ENCODE measurements around the gene CDSN. TPM values are rescaled to one million over a fixed set of nuclear protein-coding genes. Genes with fewer than 3 reads are reported as not detected.

The CDSN gene
- total RNA-seq, 1 experiment from 2014 or later: 0.16 TPM

DNA sequence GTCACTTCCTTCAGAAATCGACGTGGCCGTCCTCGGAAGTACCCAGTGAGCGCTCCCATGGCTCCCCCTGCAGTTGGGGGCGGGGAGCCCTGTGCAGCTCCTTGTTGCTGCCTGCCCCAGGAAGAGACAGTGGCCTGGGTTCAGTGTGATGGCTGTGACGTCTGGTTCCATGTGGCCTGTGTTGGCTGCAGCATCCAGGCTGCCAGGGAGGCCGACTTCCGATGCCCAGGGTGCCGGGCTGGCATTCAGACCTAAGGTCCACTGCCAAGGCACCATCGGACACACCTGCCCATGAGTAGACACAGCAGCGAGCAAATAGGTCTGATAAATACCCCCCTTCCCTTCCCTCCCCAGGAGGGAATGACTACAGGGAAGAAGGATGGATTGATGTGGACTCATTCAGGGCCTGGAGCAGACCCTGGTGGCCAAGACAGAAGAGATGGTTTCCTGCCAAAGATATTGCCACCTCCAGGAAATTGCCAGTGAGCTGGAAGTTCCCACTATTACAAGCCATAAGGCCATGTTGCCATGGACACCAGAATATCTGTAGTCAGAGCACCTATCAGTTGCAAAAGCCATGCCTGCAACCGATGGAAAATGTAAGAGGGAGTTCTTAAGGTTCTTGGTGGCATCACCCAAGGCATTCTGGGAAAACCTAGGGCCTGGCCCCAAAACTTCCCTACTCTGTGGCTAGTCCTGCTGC lies 42.4 kb upstream of the CDSN start:
- ChIA-PET CTCF (interaction anchor here (0.5 to 0.7 kb wide), 3 partner anchors 12 to 204 kb away, joined by 3 to 4 read pairs (median 3); no protein-coding TSS in a partner anchor), POLR2A (no interaction called here)
- H3K27me3 Mint-ChIP-seq (ENCODE audit: insufficient read depth, unreplicated experiment): no peaks in the 10 kb centered on the region
- no peak for DNase-seq (ENCODE audit: unreplicated experiment)
- BruUV-seq (replicated peaks): no TSS peak
- H3K9me3 Mint-ChIP-seq (ENCODE audit: unreplicated experiment): no peaks in the 10 kb centered on the region
- intact Hi-C loops (cut with micrococcal nuclease): no loop called here
- TF ChIP-seq, protein P1, sequence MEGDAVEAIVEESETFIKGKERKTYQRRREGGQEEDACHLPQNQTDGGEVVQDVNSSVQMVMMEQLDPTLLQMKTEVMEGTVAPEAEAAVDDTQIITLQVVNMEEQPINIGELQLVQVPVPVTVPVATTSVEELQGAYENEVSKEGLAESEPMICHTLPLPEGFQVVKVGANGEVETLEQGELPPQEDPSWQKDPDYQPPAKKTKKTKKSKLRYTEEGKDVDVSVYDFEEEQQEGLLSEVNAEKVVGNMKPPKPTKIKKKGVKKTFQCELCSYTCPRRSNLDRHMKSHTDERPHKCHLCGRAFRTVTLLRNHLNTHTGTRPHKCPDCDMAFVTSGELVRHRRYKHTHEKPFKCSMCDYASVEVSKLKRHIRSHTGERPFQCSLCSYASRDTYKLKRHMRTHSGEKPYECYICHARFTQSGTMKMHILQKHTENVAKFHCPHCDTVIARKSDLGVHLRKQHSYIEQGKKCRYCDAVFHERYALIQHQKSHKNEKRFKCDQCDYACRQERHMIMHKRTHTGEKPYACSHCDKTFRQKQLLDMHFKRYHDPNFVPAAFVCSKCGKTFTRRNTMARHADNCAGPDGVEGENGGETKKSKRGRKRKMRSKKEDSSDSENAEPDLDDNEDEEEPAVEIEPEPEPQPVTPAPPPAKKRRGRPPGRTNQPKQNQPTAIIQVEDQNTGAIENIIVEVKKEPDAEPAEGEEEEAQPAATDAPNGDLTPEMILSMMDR (IDR thresholded peaks at IDR 0.05; ENCODE audit: unreplicated experiment): no peak
- H3K36me3 Mint-ChIP-seq (ENCODE audit: insufficient read depth, unreplicated experiment): peaks cover 18% of the 10 kb centered on the region
- H3K27ac Mint-ChIP-seq (ENCODE audit: low read depth, unreplicated experiment): peak overlapping the region; percentile 51
- H3K4me1 Mint-ChIP-seq (ENCODE audit: insufficient read depth, unreplicated experiment): peaks cover 20% of the 10 kb centered on the region
- H3K4me3 Mint-ChIP-seq (ENCODE audit: unreplicated experiment): no peak overlapping the region

GRCh38 chr6:31161216-31162126 lies 41.2 kb upstream of the CDSN start:
- Mint-ChIP-seq H3K27me3 (ENCODE audit: insufficient read depth, unreplicated experiment) (no peaks in the 10 kb centered on the region), H3K9me3 (ENCODE audit: unreplicated experiment) (no peaks in the 10 kb centered on the region), H3K4me1 (ENCODE audit: insufficient read depth, unreplicated experiment) (peaks cover 22% of the 10 kb centered on the region), H3K4me3 (ENCODE audit: unreplicated experiment) (no peak overlapping the region), H3K27ac (ENCODE audit: low read depth, unreplicated experiment) (peak overlapping the region; percentile 16), H3K36me3 (ENCODE audit: insufficient read depth, unreplicated experiment) (peaks cover 20% of the 10 kb centered on the region)
- DNase-seq (ENCODE audit: unreplicated experiment): no peak
- POLR2A ChIA-PET: interaction anchor here (0.6 to 1.4 kb wide), 3 partner anchors 22 to 395 kb away, joined by 3 read pairs; no protein-coding TSS in a partner anchor
- BruUV-seq (replicated peaks): no TSS peak
- CTCF ChIA-PET: interaction anchor here (0.6 to 1.0 kb wide), 4 partner anchors 14 to 1084 kb away, joined by 3 to 7 read pairs (median 4); no protein-coding TSS in a partner anchor
- intact Hi-C loops (cut with micrococcal nuclease): no loop called here
- TF ChIP-seq, protein P1 (IDR thresholded peaks at IDR 0.05; ENCODE audit: unreplicated experiment): no peak

- Mint-ChIP-seq H3K4me3 (ENCODE audit: unreplicated experiment) (peak overlapping the region; percentile 88), H3K27ac (ENCODE audit: low read depth, unreplicated experiment) (peak overlapping the region; percentile 92), H3K4me1 (ENCODE audit: insufficient read depth, unreplicated experiment) (peaks cover 22% of the 10 kb centered on the region), H3K36me3 (ENCODE audit: insufficient read depth, unreplicated experiment) (peaks cover 25% of the 10 kb centered on the region), H3K27me3 (ENCODE audit: insufficient read depth, unreplicated experiment) (no peaks in the 10 kb centered on the region), H3K9me3 (ENCODE audit: unreplicated experiment) (no peaks in the 10 kb centered on the region)
- peak; percentile 6 for DNase-seq (ENCODE audit: unreplicated experiment)
- intact Hi-C loops (cut with micrococcal nuclease): no loop called here
- BruUV-seq (replicated peaks): TSS peak; percentile 35
- CTCF ChIA-PET: interaction anchor here (0.6 to 1.5 kb wide), 6 partner anchors 30 to 644 kb away, joined by 3 to 4 read pairs (median 3); no protein-coding TSS in a partner anchor
- TF ChIP-seq, protein P1 (IDR thresholded peaks at IDR 0.05; ENCODE audit: unreplicated experiment): no peak
- POLR2A ChIA-PET: interaction anchor here (0.6 to 2.0 kb wide), 14 partner anchors 9 to 213 kb away, joined by 3 to 6 read pairs (median 3); no protein-coding TSS in a partner anchor
Observed at GRCh38 chr6:31158863-31159855, 38.9 kb upstream of the CDSN start.

Data from MCF 10A (cell line).